Endothelial cell of umbilical vein (primary cell): Measurements from ENCODE around the gene PIK3R1. TPM values are rescaled to one million over a fixed set of nuclear protein-coding genes. Genes with fewer than 3 reads are reported as not detected.

Experiments used
- BruUV-seq: library from RNA; stranded (reverse); fragments of 400-500 nt; replicated peaks from 2 replicates; lab custom pipeline; 2021; lab: Mats Ljungman, UMichigan
- CTCF ChIA-PET: fragments of 300-600, 350-600 bp; sonication (Branson Sonifier 250); formaldehyde crosslinking; loops from one replicate; lab custom pipeline; 2021; ENCODE audit warnings: antibody characterized with exemption, inconsistent platforms; lab: Charles Lee
- POLR2A ChIA-PET: fragments of 300-600, 350-600 bp; sonication (Branson Sonifier 250); formaldehyde crosslinking; loops from one replicate; lab custom pipeline; 2021; ENCODE audit warnings: antibody characterized with exemption, inconsistent platforms; lab: Charles Lee
- DNase-seq: peaks from one replicate; pipeline ENCODE4 v3.0.0-alpha.2; 2011; ENCODE audit warnings: low read depth, low spot score
- FAIRE-seq: peaks from 2 replicates; lab custom pipeline; 2011; peaks lifted over from hg19 to GRCh38; lab: Jason Lieb, UNC
- H2AFZ ChIP-seq: 2 replicates; pipeline ENCODE4 v1.6.0; 2012; ENCODE audit warnings: low read depth, low read length, control low read depth, inconsistent platforms
- H3K27ac ChIP-seq: 2 replicates; pipeline ENCODE4 v1.5.1; 2011; ENCODE audit warnings: low read depth, mild to moderate bottlenecking, control low read depth, low read length, moderate library complexity; ENCODE audit not compliant: insufficient read depth
- H3K27me3 ChIP-seq, 2 experiments: 2 replicates each; pipeline versions ENCODE4 v1.6.0 to v1.6.1; 2011; ENCODE audit warnings: low read length in 2 of 2, mixed read lengths in 1 of 2; ENCODE audit not compliant: control insufficient read depth in 2 of 2, insufficient read depth in 2 of 2
- H3K36me3 ChIP-seq, 2 experiments: 2 replicates in 1 of 2; 3 replicates in 1 of 2; pipeline ENCODE4 v1.5.1; 2011; ENCODE audit warnings: low read length in 2 of 2, mild to moderate bottlenecking in 1 of 2, moderate library complexity in 1 of 2; ENCODE audit not compliant: control insufficient read depth in 2 of 2, insufficient read depth in 2 of 2; ENCODE audit errors: extremely low read depth in 1 of 2
- H3K4me1 ChIP-seq: 3 replicates; pipeline ENCODE4 v1.5.1; 2011; ENCODE audit warnings: mild to moderate bottlenecking, low read length; ENCODE audit not compliant: control insufficient read depth, insufficient read depth; ENCODE audit errors: extremely low read depth
- H3K4me2 ChIP-seq: 2 replicates; pipeline ENCODE4 v1.6.1; 2011; ENCODE audit warnings: low read length, control low read depth, mixed read lengths; ENCODE audit not compliant: insufficient read depth
- H3K4me3 ChIP-seq, 3 experiments: fragments of 200-600 bp in 1 of 3; sonication (generic), shearing (Covaris generic) in 1 of 3; replicated peaks in 1 of 3; 2 replicates each; pipeline ENCODE4 v1.5.1; 2011 to 2016; ENCODE audit warnings: control low read depth in 3 of 3, low read length in 3 of 3, mild to moderate bottlenecking in 2 of 3, inconsistent platforms in 1 of 3, low read depth in 1 of 3, moderate library complexity in 1 of 3; ENCODE audit not compliant: insufficient read depth in 1 of 3
- H3K79me2 ChIP-seq: 2 replicates; pipeline ENCODE4 v1.6.0; 2012; ENCODE audit warnings: low read length, inconsistent platforms; ENCODE audit not compliant: control insufficient read depth, insufficient read depth
- H3K9ac ChIP-seq: replicated peaks from 2 replicates; pipeline ENCODE3; 2011; ENCODE audit warnings: low read length, control low read depth; ENCODE audit not compliant: insufficient read depth; ENCODE audit errors: extremely low read depth
- H3K9me1 ChIP-seq: replicated peaks from 3 replicates; pipeline ENCODE4 v1.6.0; 2011; ENCODE audit warnings: mild to moderate bottlenecking, low read length; ENCODE audit not compliant: control insufficient read depth, insufficient read depth; ENCODE audit errors: extremely low read depth
- H3K9me3 ChIP-seq: replicated peaks from 2 replicates; pipeline ENCODE4 v1.5.1; 2012; ENCODE audit warnings: low read length, inconsistent platforms; ENCODE audit not compliant: control insufficient read depth, insufficient read depth
- H4K20me1 ChIP-seq: replicated peaks from 2 replicates; pipeline ENCODE3; 2011; ENCODE audit warnings: mild to moderate bottlenecking, low read length; ENCODE audit not compliant: control insufficient read depth, insufficient read depth; ENCODE audit errors: extremely low read depth
- CTCF ChIP-seq, 2 donors: IDR thresholded peaks; 1 replicate in 1 of 2; 2 replicates in 1 of 2; pipeline ENCODE4 v1.5.1; 2011; ENCODE audit warnings: low read length in 2 of 2, mild to moderate bottlenecking in 2 of 2, moderate library complexity in 2 of 2, control low read depth in 1 of 2, inconsistent platforms in 1 of 2, low read depth in 1 of 2; ENCODE audit not compliant: insufficient read depth in 1 of 2; ENCODE audit errors: extremely low read depth in 1 of 2
- EZH2 ChIP-seq: IDR thresholded peaks from 2 replicates; pipeline ENCODE4 v1.6.1; 2012; ENCODE audit warnings: borderline replicate concordance, low read depth, mild to moderate bottlenecking, moderate library complexity, low read length, inconsistent platforms; ENCODE audit not compliant: severe bottlenecking
- FOS ChIP-seq: IDR thresholded peaks from 2 replicates; pipeline ENCODE4 v1.6.1; 2011; ENCODE audit warnings: mild to moderate bottlenecking, low read length, moderate library complexity, borderline replicate concordance; ENCODE audit not compliant: insufficient read depth
- GATA2 ChIP-seq: IDR thresholded peaks from 2 replicates; pipeline ENCODE4 v1.7.0; 2011; ENCODE audit warnings: low read depth, mild to moderate bottlenecking, moderate library complexity, mixed read lengths, low read length; ENCODE audit not compliant: insufficient read length, insufficient read depth
- JUN ChIP-seq: IDR thresholded peaks from 2 replicates; pipeline ENCODE4 v1.6.1; 2011; ENCODE audit warnings: borderline replicate concordance, low read depth; ENCODE audit not compliant: insufficient read length, insufficient read depth
- MAX ChIP-seq: IDR thresholded peaks from 2 replicates; pipeline ENCODE4 v1.6.1; 2011; ENCODE audit not compliant: insufficient read depth, insufficient read length
- MYC ChIP-seq: IDR thresholded peaks from one replicate; pipeline ENCODE4 v1.6.1; 2011; ENCODE audit warnings: mild to moderate bottlenecking, low read depth, low read length
- POLR2A ChIP-seq: IDR thresholded peaks from 2 replicates; pipeline ENCODE4 v1.6.1; 2012; ENCODE audit warnings: low read depth, mild to moderate bottlenecking, control low read depth, low read length
- POLR2AphosphoS5 ChIP-seq: IDR thresholded peaks from 2 replicates; pipeline ENCODE4 v1.6.1; 2012; ENCODE audit warnings: low read depth, mild to moderate bottlenecking, control low read depth, low read length, moderate library complexity; ENCODE audit not compliant: insufficient read depth
- dilution Hi-C: fragments of 300-500 bp; cut with MboI; formaldehyde crosslinking; loops from one replicate; pipeline ENCODE4 v1.15.0; 2019; ENCODE audit warnings: low sequenced_read_pairs; ENCODE audit not compliant: extremely low pct_ligation_motif_present
- intact Hi-C: fragments of 100-400 bp; cut with micrococcal nuclease; formaldehyde crosslinking; loops from one replicate; pipeline ENCODE4 v1.10.0; 2022
- polyA plus RNA-seq, 4 experiments: library from polyadenylated mRNA; depleted of rRNA in 3 of 4; stranded (reverse) in 3 of 4; unstranded in 1 of 4; fragments of >200 nt; gene quantifications; 2 replicates each; pipeline versions ENCODE4 v1.2.1 to v1.2.3, GENCODE V29; 2011 to 2012; ENCODE audit warnings: missing spikeins in 1 of 4
- total RNA-seq: library from RNA; stranded (reverse); gene quantifications from 2 replicates; pipeline ENCODE4 v1.2.3, GENCODE V29; 2021

Gene PIK3R1
- total and polyA plus RNA-seq, 2 donors (not counting 3 experiments of a cell fraction or from before 2014, with no cell fraction given): 2.8 to 30.0 TPM

- Histone ChIP-seq H3K4me2 (peak overlapping the region; percentile 53), H2AFZ (peak overlapping the region; percentile 50), H3K9me3 (no peaks in the 10 kb centered on the region), H3K27ac (peak overlapping the region; percentile 68), H3K9ac (no peak overlapping the region), H3K79me2 (peaks cover 24% of the 10 kb centered on the region), H3K9me1 (no peaks in the 10 kb centered on the region), H3K36me3 (peaks cover 0 to 3% of the 10 kb centered on the region in 2 experiments), H3K27me3 (no peaks in the 10 kb centered on the region), H3K4me1 (peaks cover 66% of the 10 kb centered on the region), H3K4me3 (no peak overlapping the region), H4K20me1 (no peaks in the 10 kb centered on the region)
- intact Hi-C loops (no loop called here), dilution Hi-C loops (no loop called here)
- no peak for FAIRE-seq
- CTCF ChIA-PET: interaction anchor here (1.3 kb wide), 1 partner anchor 998 kb away, joined by 4 read pairs; no protein-coding TSS in a partner anchor
- BruUV-seq: no TSS peak
- POLR2A ChIA-PET: interaction anchor here (1.1 kb wide), 1 partner anchor 27 kb away, joined by 3 read pairs; no protein-coding TSS in a partner anchor
- DNase-seq: no peak
- no peak for TF ChIP-seq EZH2
- no peak for TF ChIP-seq JUN
- TF ChIP-seq POLR2A: no peak
- TF ChIP-seq FOS: no peak
- no peak for TF ChIP-seq MYC
- TF ChIP-seq GATA2: no peak
- no peak for TF ChIP-seq CTCF (IDR thresholded peaks at IDR 0.05; ENCODE audit: extremely low read depth in 1 of 2, insufficient read depth in 1 of 2, low read depth in 1 of 2, low read length in 2 of 2)
- no peak for TF ChIP-seq MAX
- TF ChIP-seq POLR2AphosphoS5: no peak
These were observed 28.1 kb downstream of the PIK3R1 start for GRCh38 chr5:68243681-68244080.
